Sigmoid colon (tissue), 7 donors: ENCODE measurements around the gene CXCL11. TPM values are rescaled to one million over a fixed set of nuclear protein-coding genes. Genes with fewer than 3 reads are reported as not detected.

Experiments
- DNase-seq: peaks from one replicate; pipeline ENCODE4 v3.0.0-alpha.2; 2019
- H3K27ac ChIP-seq, 4 donors: fragments of 200-600 bp; sonication (generic); one replicate each; pipeline ENCODE4 v1.5.1; 2016 to 2019; ENCODE audit warnings: mild to moderate bottlenecking in 1 of 4
- H3K27me3 ChIP-seq, 3 donors: fragments of 200-600 bp; sonication (generic); one replicate each; pipeline ENCODE4 v1.5.1; 2019; ENCODE audit warnings: mild to moderate bottlenecking in 1 of 3
- H3K36me3 ChIP-seq, 4 donors: fragments of 200-600 bp; sonication (generic); one replicate each; pipeline ENCODE4 v1.5.1; 2016 to 2019
- H3K4me1 ChIP-seq, 4 donors: fragments of 200-600 bp; sonication (generic); one replicate each; pipeline ENCODE4 v1.5.1; 2017 to 2019
- H3K4me3 ChIP-seq, 4 donors: fragments of 200-600 bp; sonication (generic); one replicate each; pipeline ENCODE4 v1.5.1; 2017 to 2019; ENCODE audit warnings: mild to moderate bottlenecking in 2 of 4, moderate library complexity in 1 of 4
- H3K9me3 ChIP-seq, 4 donors: fragments of 200-600 bp in 3 of 4; sonication (generic) in 3 of 4; one replicate each; pipeline versions ENCODE4 v1.5.1 to v1.6.1; 2013 to 2019
- EP300 ChIP-seq, 4 donors: sonication (generic); formaldehyde crosslinking; IDR thresholded peaks; one replicate each; pipeline ENCODE4 v1.6.1; 2017; ENCODE audit warnings: antibody characterized with exemption in 4 of 4
- POLR2A ChIP-seq, 2 donors: fragments of 450-650 bp; IDR thresholded peaks; one replicate each; pipeline ENCODE4 v1.6.1; 2016; ENCODE audit warnings: antibody characterized with exemption in 2 of 2, mild to moderate bottlenecking in 2 of 2, moderate library complexity in 2 of 2
- POLR2AphosphoS5 ChIP-seq, 4 donors: sonication (generic); formaldehyde crosslinking; IDR thresholded peaks; one replicate each; pipeline ENCODE4 v1.6.1; 2017; ENCODE audit warnings: antibody characterized with exemption in 4 of 4
- WGBS, 2 donors: extraction: QIAGEN DNeasy Blood & Tissue Kit; methylation state at CpG; one replicate each; pipeline ENCODE4 v1.1.7; 2013; 5-methylcytosine and 5-hydroxymethylcytosine counted together
- intact Hi-C: fragments of 100-400 bp; cut with DNase I; formaldehyde crosslinking; loops from one replicate; pipeline ENCODE4 v1.15.1; 2023
- polyA plus RNA-seq, 3 donors: library from polyadenylated mRNA; stranded (reverse); fragments of 200-250 nt; gene quantifications; one replicate each; pipeline ENCODE4 v1.2.3, GENCODE V29; 2013
- total RNA-seq, 4 donors: library from RNA; depleted of rRNA; stranded (reverse); fragments of >200 nt; gene quantifications; one replicate each; pipeline ENCODE4 v1.1.0, GENCODE V29; 2016
- TF ChIP-seq, protein P1 (sequence below), 4 experiments: fragments of 450-650 bp in 3 of 4; fragments of 200-600 bp in 1 of 4; IDR thresholded peaks; one replicate each; pipeline ENCODE4 v1.5.1; 2016 to 2019; ENCODE audit warnings: antibody characterized with exemption in 4 of 4, mild to moderate bottlenecking in 3 of 4, moderate library complexity in 2 of 4
- donor health status: healthy with polysubstance abuse.
- donor health status: Bipolar disorder and iron deficiency.
- donor health status: healthy.

CXCL11 gene
- total and polyA plus RNA-seq, 7 donors: 22.0 TPM; not detected in 6

GRCh38 chr4:76024065-76024464 lies 11.8 kb downstream of the CXCL11 start:
- intact Hi-C loops: no loop called here

DNA sequence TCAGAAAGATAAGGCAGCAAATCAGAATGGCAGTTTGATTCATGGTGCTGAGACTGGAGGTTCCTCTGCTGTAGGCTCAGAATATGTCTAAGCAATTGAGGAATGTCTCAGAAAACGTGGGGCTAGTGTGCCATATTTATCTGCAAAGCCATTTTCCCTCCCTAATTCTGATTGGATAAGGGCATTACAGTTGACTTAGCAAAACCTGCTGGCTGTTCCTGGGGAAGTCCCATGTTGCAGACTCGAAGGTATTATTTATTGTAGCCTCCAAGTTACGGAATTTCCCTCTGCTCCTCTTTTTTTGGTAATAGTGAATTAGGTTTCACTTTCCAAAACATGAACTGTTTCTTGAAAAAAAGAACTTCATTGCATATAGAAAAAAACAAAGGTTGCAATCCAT lies 12.5 kb downstream of the CXCL11 start, which contains the start of gene CXCL10:
Gene CXCL10, minus strand, starts transcription at position 109 of the 400 bp plus-strand sequence. Its CDS starts 66 bp downstream, at position 43.
- DNase-seq: no peak
- no peaks in the 10 kb centered on the region for H3K9me3 ChIP-seq
- peaks cover 0 to 3% (median 0%) of the 10 kb centered on the region in 4 donors for H3K4me1 ChIP-seq
- TF ChIP-seq POLR2AphosphoS5 (IDR thresholded peaks at IDR 0.05): no peak
- TF ChIP-seq, protein P1, sequence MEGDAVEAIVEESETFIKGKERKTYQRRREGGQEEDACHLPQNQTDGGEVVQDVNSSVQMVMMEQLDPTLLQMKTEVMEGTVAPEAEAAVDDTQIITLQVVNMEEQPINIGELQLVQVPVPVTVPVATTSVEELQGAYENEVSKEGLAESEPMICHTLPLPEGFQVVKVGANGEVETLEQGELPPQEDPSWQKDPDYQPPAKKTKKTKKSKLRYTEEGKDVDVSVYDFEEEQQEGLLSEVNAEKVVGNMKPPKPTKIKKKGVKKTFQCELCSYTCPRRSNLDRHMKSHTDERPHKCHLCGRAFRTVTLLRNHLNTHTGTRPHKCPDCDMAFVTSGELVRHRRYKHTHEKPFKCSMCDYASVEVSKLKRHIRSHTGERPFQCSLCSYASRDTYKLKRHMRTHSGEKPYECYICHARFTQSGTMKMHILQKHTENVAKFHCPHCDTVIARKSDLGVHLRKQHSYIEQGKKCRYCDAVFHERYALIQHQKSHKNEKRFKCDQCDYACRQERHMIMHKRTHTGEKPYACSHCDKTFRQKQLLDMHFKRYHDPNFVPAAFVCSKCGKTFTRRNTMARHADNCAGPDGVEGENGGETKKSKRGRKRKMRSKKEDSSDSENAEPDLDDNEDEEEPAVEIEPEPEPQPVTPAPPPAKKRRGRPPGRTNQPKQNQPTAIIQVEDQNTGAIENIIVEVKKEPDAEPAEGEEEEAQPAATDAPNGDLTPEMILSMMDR (IDR thresholded peaks at IDR 0.05): no peak
- no peak for TF ChIP-seq POLR2A (IDR thresholded peaks at IDR 0.05)
- TF ChIP-seq EP300 (IDR thresholded peaks at IDR 0.05): no peak
- WGBS, 2 donors: 11 to 26% methylated on average over 3 of the region's 3 CpGs
- intact Hi-C loops: no loop called here
- H3K27me3 ChIP-seq: no peaks in the 10 kb centered on the region
- H3K27ac ChIP-seq: no peak within 1 kb of the TSS
- no peak within 1 kb of the TSS for H3K4me3 ChIP-seq
- no peaks in the 10 kb centered on the region for H3K36me3 ChIP-seq

More at GRCh38 chr4:76024065-76024464, 11.8 kb downstream of the CXCL11 start:
- TF ChIP-seq, protein P1 (IDR thresholded peaks at IDR 0.05): no peak
- TF ChIP-seq EP300 (IDR thresholded peaks at IDR 0.05): no peak
- TF ChIP-seq POLR2AphosphoS5 (IDR thresholded peaks at IDR 0.05): no peak
- no peak for TF ChIP-seq POLR2A (IDR thresholded peaks at IDR 0.05)
- H3K27me3 ChIP-seq: no peaks in the 10 kb centered on the region
- no peak overlapping the region for H3K4me3 ChIP-seq
- WGBS, 2 donors: 64 to 85% methylated on average over 4 of the region's 4 CpGs
- DNase-seq: no peak
- no peak overlapping the region for H3K27ac ChIP-seq
- peaks cover 0 to 6% (median 0%) of the 10 kb centered on the region in 4 donors for H3K4me1 ChIP-seq
- H3K36me3 ChIP-seq: no peaks in the 10 kb centered on the region
- no peaks in the 10 kb centered on the region for H3K9me3 ChIP-seq

GRCh38 chr4:76022677-76023076 lies 13.2 kb downstream of the CXCL11 start:
- no peak for DNase-seq
- Histone ChIP-seq H3K4me1 (no peaks in the 10 kb centered on the region), H3K9me3 (no peaks in the 10 kb centered on the region), H3K4me3 (no peak overlapping the region), H3K27ac (no peak overlapping the region), H3K36me3 (no peaks in the 10 kb centered on the region), H3K27me3 (no peaks in the 10 kb centered on the region)
- 85 to 93% methylated on average over 2 of the region's 2 CpGs for WGBS, 2 donors
- intact Hi-C loops: no loop called here
- TF ChIP-seq POLR2AphosphoS5 (IDR thresholded peaks at IDR 0.05) (no peak), EP300 (IDR thresholded peaks at IDR 0.05) (no peak), POLR2A (IDR thresholded peaks at IDR 0.05) (no peak)
- TF ChIP-seq, protein P1 (IDR thresholded peaks at IDR 0.05): no peak

DNA sequence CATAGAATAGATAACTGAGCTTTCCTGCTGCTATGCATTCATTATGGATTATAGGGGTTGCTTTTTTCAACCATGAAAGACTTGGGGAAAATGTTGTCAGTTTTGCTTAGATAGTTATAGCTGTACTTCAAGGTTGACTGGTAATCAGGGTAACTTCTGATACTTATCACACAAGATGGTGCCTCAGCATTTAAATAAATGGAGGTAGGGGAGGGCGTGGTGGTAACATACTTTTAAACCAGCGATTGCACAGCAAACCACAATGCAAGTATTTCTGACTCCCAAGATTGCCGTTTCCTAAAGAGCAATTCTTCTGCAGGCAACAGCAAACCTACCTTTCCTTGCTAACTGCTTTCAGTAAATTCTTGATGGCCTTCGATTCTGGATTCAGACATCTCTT lies 13.8 kb downstream of the CXCL11 start:
- TF ChIP-seq POLR2A (IDR thresholded peaks at IDR 0.05) (no peak), EP300 (IDR thresholded peaks at IDR 0.05) (no peak), POLR2AphosphoS5 (IDR thresholded peaks at IDR 0.05) (no peak)
- TF ChIP-seq, protein P1 (IDR thresholded peaks at IDR 0.05): no peak
- Histone ChIP-seq H3K4me3 (no peak overlapping the region), H3K4me1 (no peaks in the 10 kb centered on the region), H3K27me3 (no peaks in the 10 kb centered on the region), H3K27ac (no peak overlapping the region), H3K36me3 (no peaks in the 10 kb centered on the region), H3K9me3 (no peaks in the 10 kb centered on the region)
- intact Hi-C loops: no loop called here
- WGBS, 2 donors: 86 to 88% methylated on average over 4 of the region's 4 CpGs
- DNase-seq: no peak
